Measurements from ENCODE around the gene VIPR2. TPM values are rescaled to one million over a fixed set of nuclear protein-coding genes. Genes with fewer than 3 reads are reported as not detected.
"Not testable (repeated sequence)": the region's sequence is repeated elsewhere in the genome, so short reads cannot be mapped to it uniquely, and the experiment has no call there.

Gene VIPR2
- total RNA-seq, 1 experiment from 2014 or later = not detected

- ChIA-PET POLR2A (no interaction called here), CTCF (no interaction called here)
- no peak overlapping the region for H3K4me3 Mint-ChIP-seq (ENCODE audit: unreplicated experiment)
- TF ChIP-seq CTCF (IDR thresholded peaks at IDR 0.05; ENCODE audit: unreplicated experiment) = no peak
- no peaks in the 10 kb centered on the region for H3K4me1 Mint-ChIP-seq (ENCODE audit: insufficient read depth, unreplicated experiment)
- no peak overlapping the region for H3K27ac Mint-ChIP-seq (ENCODE audit: low read depth, unreplicated experiment)
- H3K9me3 Mint-ChIP-seq (ENCODE audit: unreplicated experiment) = no peaks in the 10 kb centered on the region
- no peaks in the 10 kb centered on the region for H3K36me3 Mint-ChIP-seq (ENCODE audit: insufficient read depth, unreplicated experiment)
- H3K27me3 Mint-ChIP-seq (ENCODE audit: insufficient read depth, unreplicated experiment) = peaks cover 11% of the 10 kb centered on the region
- no peak for DNase-seq (ENCODE audit: unreplicated experiment)
- intact Hi-C loops (cut with micrococcal nuclease) = no loop called here
- BruUV-seq (replicated peaks) = no TSS peak
These were observed 58.3 kb downstream of the VIPR2 start for GRCh38 chr7:159086301-159086925.

DNA sequence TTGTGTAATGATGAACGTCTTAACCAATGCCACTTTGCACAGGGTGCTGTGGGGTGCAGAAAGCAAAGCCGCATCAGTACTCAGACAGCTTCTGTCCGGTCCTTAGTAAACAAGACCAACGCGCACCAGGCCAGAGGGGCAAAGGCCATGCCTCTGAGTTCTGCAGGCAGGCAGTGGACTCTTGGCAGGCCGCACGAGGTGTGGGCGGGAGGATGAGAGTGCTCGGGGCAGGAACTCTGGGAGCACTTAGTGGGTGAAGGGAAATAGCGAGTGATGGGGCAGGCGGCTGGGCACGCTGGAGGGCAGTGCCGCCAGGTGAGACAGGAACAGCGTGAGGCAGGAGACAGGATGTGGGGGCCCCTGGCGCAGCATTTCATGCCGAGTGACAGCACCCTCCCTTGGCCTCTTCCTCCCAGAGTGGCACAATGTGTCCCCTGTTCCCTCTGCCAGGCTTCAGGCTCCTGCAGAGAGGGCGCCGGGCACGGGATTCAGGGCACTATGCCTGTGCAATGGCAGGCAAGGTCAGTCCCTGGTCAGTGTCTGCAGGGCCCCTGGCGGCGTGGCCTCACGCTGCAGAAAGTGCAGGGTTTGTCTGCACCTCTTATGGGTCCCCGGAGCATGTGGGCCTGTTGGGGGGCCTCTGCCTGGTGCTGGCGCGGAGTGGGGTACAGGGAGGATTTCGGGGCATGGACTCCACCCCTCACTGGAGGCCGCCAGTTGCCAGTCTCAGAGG lies 60.4 kb downstream of the VIPR2 start:
- DNase-seq (ENCODE audit: unreplicated experiment) = no peak
- H3K27ac Mint-ChIP-seq (ENCODE audit: low read depth, unreplicated experiment) = no peak overlapping the region
- BruUV-seq (replicated peaks) = no TSS peak
- no peak for TF ChIP-seq CTCF (IDR thresholded peaks at IDR 0.05; ENCODE audit: unreplicated experiment)
- H3K4me1 Mint-ChIP-seq (ENCODE audit: insufficient read depth, unreplicated experiment) = no peaks in the 10 kb centered on the region
- intact Hi-C loops (cut with micrococcal nuclease) = no loop called here
- no peaks in the 10 kb centered on the region for H3K9me3 Mint-ChIP-seq (ENCODE audit: unreplicated experiment)
- ChIA-PET CTCF (no interaction called here), POLR2A (no interaction called here)
- peaks cover 17% of the 10 kb centered on the region for H3K27me3 Mint-ChIP-seq (ENCODE audit: insufficient read depth, unreplicated experiment)
- no peak overlapping the region for H3K4me3 Mint-ChIP-seq (ENCODE audit: unreplicated experiment)
- H3K36me3 Mint-ChIP-seq (ENCODE audit: insufficient read depth, unreplicated experiment) = no peaks in the 10 kb centered on the region

DNA sequence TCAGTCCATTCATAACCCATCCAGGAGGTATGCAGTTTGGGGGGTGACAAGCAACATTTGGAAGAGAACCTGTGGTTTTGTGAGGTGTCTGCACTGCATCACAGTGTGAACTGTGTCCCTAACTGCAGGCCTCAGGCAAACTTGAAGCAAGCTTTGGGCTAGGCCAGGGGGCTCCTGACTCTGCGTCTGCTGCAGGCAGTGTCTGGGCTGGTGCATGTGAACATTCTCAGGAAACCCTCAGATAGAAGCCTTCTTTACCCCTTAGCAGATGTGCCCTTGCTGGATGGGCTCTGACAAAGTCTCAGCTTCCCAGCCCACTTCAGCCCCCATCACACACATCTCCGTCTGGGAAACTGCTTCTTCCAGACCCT lies 61.0 kb downstream of the VIPR2 start:
- H3K9me3 Mint-ChIP-seq (ENCODE audit: unreplicated experiment) = no peaks in the 10 kb centered on the region
- no TSS peak for BruUV-seq (replicated peaks)
- H3K27ac Mint-ChIP-seq (ENCODE audit: low read depth, unreplicated experiment) = no peak overlapping the region
- no peaks in the 10 kb centered on the region for H3K4me1 Mint-ChIP-seq (ENCODE audit: insufficient read depth, unreplicated experiment)
- POLR2A ChIA-PET = no interaction called here
- no peak for DNase-seq (ENCODE audit: unreplicated experiment)
- TF ChIP-seq CTCF (IDR thresholded peaks at IDR 0.05; ENCODE audit: unreplicated experiment) = no peak
- H3K4me3 Mint-ChIP-seq (ENCODE audit: unreplicated experiment) = no peak overlapping the region
- intact Hi-C loops (cut with micrococcal nuclease) = no loop called here
- CTCF ChIA-PET = no interaction called here
- peaks cover 22% of the 10 kb centered on the region for H3K27me3 Mint-ChIP-seq (ENCODE audit: insufficient read depth, unreplicated experiment)
- no peaks in the 10 kb centered on the region for H3K36me3 Mint-ChIP-seq (ENCODE audit: insufficient read depth, unreplicated experiment)

GRCh38 chr7:159083001-159083697 lies 61.5 kb downstream of the VIPR2 start:
- intact Hi-C loops (cut with micrococcal nuclease) = no loop called here
- no peak for TF ChIP-seq CTCF (IDR thresholded peaks at IDR 0.05; ENCODE audit: unreplicated experiment)
- ChIA-PET CTCF (no interaction called here), POLR2A (no interaction called here)
- no peaks in the 10 kb centered on the region for H3K9me3 Mint-ChIP-seq (ENCODE audit: unreplicated experiment)
- DNase-seq (ENCODE audit: unreplicated experiment) = no peak
- H3K27ac Mint-ChIP-seq (ENCODE audit: low read depth, unreplicated experiment) = no peak overlapping the region
- no peaks in the 10 kb centered on the region for H3K36me3 Mint-ChIP-seq (ENCODE audit: insufficient read depth, unreplicated experiment)
- no peaks in the 10 kb centered on the region for H3K4me1 Mint-ChIP-seq (ENCODE audit: insufficient read depth, unreplicated experiment)
- H3K4me3 Mint-ChIP-seq (ENCODE audit: unreplicated experiment) = no peak overlapping the region
- peaks cover 26% of the 10 kb centered on the region for H3K27me3 Mint-ChIP-seq (ENCODE audit: insufficient read depth, unreplicated experiment)
- BruUV-seq (replicated peaks) = no TSS peak

DNA sequence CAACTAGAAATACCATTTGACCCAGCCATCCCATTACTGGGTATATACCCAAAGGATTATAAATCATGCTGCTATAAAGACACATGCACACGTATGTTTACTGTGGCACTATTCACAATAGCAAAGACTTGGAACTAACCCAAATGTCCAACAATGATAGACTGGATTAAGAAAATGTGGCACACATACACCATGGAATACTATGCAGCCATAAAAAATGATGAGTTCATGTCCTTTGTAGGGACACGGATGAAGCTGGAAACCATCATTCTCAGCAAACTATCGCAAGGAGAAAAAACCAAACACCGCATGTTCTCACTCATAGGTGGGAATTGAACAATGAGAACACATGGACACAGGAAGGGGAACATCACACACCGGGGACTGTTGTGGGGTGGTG lies 62.6 kb downstream of the VIPR2 start:
- peaks cover 26% of the 10 kb centered on the region for H3K27me3 Mint-ChIP-seq (ENCODE audit: insufficient read depth, unreplicated experiment)
- H3K27ac Mint-ChIP-seq (ENCODE audit: low read depth, unreplicated experiment); CTCF ChIA-PET; H3K36me3 Mint-ChIP-seq (ENCODE audit: insufficient read depth, unreplicated experiment); H3K4me3 Mint-ChIP-seq (ENCODE audit: unreplicated experiment); POLR2A ChIA-PET; BruUV-seq (replicated peaks); intact Hi-C loops (cut with micrococcal nuclease); H3K9me3 Mint-ChIP-seq (ENCODE audit: unreplicated experiment); DNase-seq (ENCODE audit: unreplicated experiment); H3K4me1 Mint-ChIP-seq (ENCODE audit: insufficient read depth, unreplicated experiment): not testable (repeated sequence)
